Stimulated activated CD8-positive, alpha-beta memory T cell treated with anti-CD3 and anti-CD28 coated beads, Interleukin-2, amount 100 ng/mL, for 1 hour (primary cell): ENCODE data around the gene EVC.

Experiments
- DNase-seq, 2 donors: peaks; one replicate each; pipeline ENCODE4 v3.0.0-alpha.2; 2020; ENCODE audit warnings: low read depth in 2 of 2

EVC gene

GRCh38 chr4:5755161-5755560 is 44.2 kb downstream of the EVC start:
- DNase-seq: no peak

GRCh38 chr4:5755679-5756078 is 44.7 kb downstream of the EVC start:
- DNase-seq: no peak

GRCh38 chr4:5756271-5756670 is 45.3 kb downstream of the EVC start:
- no peak for DNase-seq

GRCh38 chr4:5757091-5757490 is 46.1 kb downstream of the EVC start:
- no peak for DNase-seq

GRCh38 chr4:5757536-5757935 is 46.5 kb downstream of the EVC start:
- no peak for DNase-seq

- DNase-seq: no peak
Observed at GRCh38 chr4:5757954-5758353, 47.0 kb downstream of the EVC start.

- DNase-seq: no peak
Observed at GRCh38 chr4:5758741-5759140, 47.7 kb downstream of the EVC start.

GRCh38 chr4:5759236-5760075 is 48.5 kb downstream of the EVC start:
- DNase-seq: no peak

- DNase-seq: no peak
Observed at GRCh38 chr4:5760246-5760645, 49.2 kb downstream of the EVC start.

GRCh38 chr4:5760936-5761480 is 50.0 kb downstream of the EVC start:
- no peak for DNase-seq

GRCh38 chr4:5770051-5770450 is 59.0 kb downstream of the EVC start:
- no peak for DNase-seq

- no peak for DNase-seq
Observed at GRCh38 chr4:5772528-5773270, 61.7 kb downstream of the EVC start.

GRCh38 chr4:5773271-5773555 is 62.2 kb downstream of the EVC start:
- no peak for DNase-seq

- DNase-seq: no peak
Observed at GRCh38 chr4:5774416-5775036, 63.5 kb downstream of the EVC start.

- no peak for DNase-seq
Observed at GRCh38 chr4:5776510-5776909, 65.5 kb downstream of the EVC start.

GRCh38 chr4:5780831-5781480 is 70.0 kb downstream of the EVC start:
- DNase-seq: no peak

- DNase-seq: no peak
Observed at GRCh38 chr4:5781691-5782090, 70.7 kb downstream of the EVC start.

GRCh38 chr4:5782829-5783476 is 72.0 kb downstream of the EVC start:
- DNase-seq: no peak

- DNase-seq: no peak
Observed at GRCh38 chr4:5783486-5783885, 72.5 kb downstream of the EVC start.

- DNase-seq: no peak
Observed at GRCh38 chr4:5784021-5784420, 73.0 kb downstream of the EVC start.

- DNase-seq: no peak
Observed at GRCh38 chr4:5784960-5785611, 74.1 kb downstream of the EVC start.
